Measurements from ENCODE around the gene XBP1. TPM values are rescaled to one million over a fixed set of nuclear protein-coding genes. Genes with fewer than 3 reads are reported as not detected.

The XBP1 gene
- total and polyA plus RNA-seq, 2 of the 4 experiments (the other 2 are of a cell fraction), result 95.0 to 223 TPM

DNA sequence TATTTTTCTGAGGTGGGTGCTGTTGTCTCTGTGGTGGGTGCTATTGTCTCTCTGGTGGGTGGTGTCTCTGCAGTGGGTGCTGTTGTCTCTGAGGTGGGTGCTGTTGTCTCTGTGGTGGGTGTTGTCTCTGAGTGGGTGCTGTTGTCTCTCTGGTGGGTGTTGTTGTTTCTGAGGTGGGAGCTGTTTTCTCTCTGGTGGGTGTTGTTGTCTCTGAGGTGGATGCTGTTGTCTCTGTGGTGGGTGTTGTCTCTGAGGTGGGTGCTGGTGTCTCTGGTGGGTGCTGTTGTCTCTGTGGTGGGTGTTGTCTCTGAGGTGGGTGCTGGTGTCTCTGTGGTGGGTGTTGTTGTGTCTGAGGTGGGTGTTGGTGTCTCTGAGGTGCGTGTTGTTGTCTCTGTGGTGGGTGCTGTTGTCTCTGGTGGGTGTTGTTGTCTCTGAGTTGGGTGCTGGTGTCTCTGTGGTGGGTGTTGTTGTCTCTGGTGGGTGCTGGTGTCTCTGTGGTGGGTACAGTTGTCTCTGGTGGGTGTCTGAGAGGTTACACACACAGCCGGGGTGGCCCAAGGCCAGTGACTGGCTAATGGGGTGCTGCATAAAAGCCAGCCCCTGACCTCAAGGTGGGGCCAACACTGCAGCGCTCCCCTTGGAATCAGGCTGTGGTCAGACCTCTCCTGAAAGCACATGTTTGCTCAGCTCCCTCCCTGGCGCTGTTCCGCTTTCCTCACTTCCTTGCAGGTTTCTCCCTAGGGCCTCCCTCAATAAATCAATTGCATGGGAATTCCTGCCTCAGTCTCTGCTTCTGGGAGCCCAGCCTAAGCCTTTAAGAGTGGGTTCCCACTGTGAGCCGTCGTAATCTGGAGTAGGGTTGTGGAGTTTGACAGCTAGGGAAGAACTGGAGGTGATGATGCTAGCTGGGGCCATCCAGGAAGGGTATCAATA lies 31.0 kb upstream of the XBP1 start:
- Histone ChIP-seq H2BK120ac (ENCODE audit: low read depth, low read length) (no peak overlapping the region), H3K27me3 (ENCODE audit: control insufficient read depth, insufficient read depth, low read length) (no peaks in the 10 kb centered on the region), H3K9me1 (ENCODE audit: insufficient read depth, low read length) (no peaks in the 10 kb centered on the region), H2BK20ac (ENCODE audit: low read depth, low read length) (no peak overlapping the region), H3K4me1 (ENCODE audit: control insufficient read depth, insufficient read depth, low read length) (no peaks in the 10 kb centered on the region), H3K9ac (ENCODE audit: low read depth, low read length) (no peak overlapping the region), H3K36me3 (ENCODE audit: control insufficient read depth, insufficient read depth, low read length) (no peaks in the 10 kb centered on the region), H4K20me1 (ENCODE audit: insufficient read depth, low read length) (peaks cover 7% of the 10 kb centered on the region; the same call in 1 of the 2 replicates), H2AFZ (replicated peaks; ENCODE audit: low read length, poor library complexity) (no peak overlapping the region), H3K18ac (ENCODE audit: low read depth, low read length) (no peak overlapping the region), H3K4me2 (ENCODE audit: low read depth, low read length) (no peak overlapping the region), H2BK15ac (ENCODE audit: low read depth, low read length) (no peak overlapping the region), H3K4ac (ENCODE audit: low read depth, low read length) (no peak overlapping the region), H4K5ac (ENCODE audit: low read depth, low read length) (no peak overlapping the region), H3K9me3 (ENCODE audit: control insufficient read depth, insufficient read depth, low read length) (no peaks in the 10 kb centered on the region), H2BK5ac (ENCODE audit: low read depth, low read length, poor library complexity, severe bottlenecking) (no peak overlapping the region), H4K91ac (ENCODE audit: insufficient read depth, low read depth, low read length) (no peak overlapping the region), H3K27ac (ENCODE audit: insufficient read depth, low read length) (no peak overlapping the region), H2AK5ac (ENCODE audit: low read depth, low read length) (no peak overlapping the region), H4K8ac (ENCODE audit: low read depth in 2 of 2, low read length in 2 of 2) (no peak overlapping the region), H3K23ac (ENCODE audit: low read depth, low read length) (no peak overlapping the region), H3K56ac (ENCODE audit: extremely low read depth, insufficient read depth, low read length) (no peak overlapping the region), H3K14ac (replicated peaks; ENCODE audit: low read depth, low read length) (no peak overlapping the region), H2AK9ac (replicated peaks; ENCODE audit: low read depth, low read length, poor library complexity) (no peak overlapping the region), H3K79me1 (ENCODE audit: low read depth in 1 of 2, low read length in 2 of 2) (no peaks in the 10 kb centered on the region), H3K4me3 (ENCODE audit: insufficient read depth, low read depth, low read length) (no peak overlapping the region)
- BruUV-seq (replicated peaks), result no TSS peak
- TF ChIP-seq, protein P1, sequence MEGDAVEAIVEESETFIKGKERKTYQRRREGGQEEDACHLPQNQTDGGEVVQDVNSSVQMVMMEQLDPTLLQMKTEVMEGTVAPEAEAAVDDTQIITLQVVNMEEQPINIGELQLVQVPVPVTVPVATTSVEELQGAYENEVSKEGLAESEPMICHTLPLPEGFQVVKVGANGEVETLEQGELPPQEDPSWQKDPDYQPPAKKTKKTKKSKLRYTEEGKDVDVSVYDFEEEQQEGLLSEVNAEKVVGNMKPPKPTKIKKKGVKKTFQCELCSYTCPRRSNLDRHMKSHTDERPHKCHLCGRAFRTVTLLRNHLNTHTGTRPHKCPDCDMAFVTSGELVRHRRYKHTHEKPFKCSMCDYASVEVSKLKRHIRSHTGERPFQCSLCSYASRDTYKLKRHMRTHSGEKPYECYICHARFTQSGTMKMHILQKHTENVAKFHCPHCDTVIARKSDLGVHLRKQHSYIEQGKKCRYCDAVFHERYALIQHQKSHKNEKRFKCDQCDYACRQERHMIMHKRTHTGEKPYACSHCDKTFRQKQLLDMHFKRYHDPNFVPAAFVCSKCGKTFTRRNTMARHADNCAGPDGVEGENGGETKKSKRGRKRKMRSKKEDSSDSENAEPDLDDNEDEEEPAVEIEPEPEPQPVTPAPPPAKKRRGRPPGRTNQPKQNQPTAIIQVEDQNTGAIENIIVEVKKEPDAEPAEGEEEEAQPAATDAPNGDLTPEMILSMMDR (conservative IDR thresholded peaks at IDR 0.05; ENCODE audit: low read depth, low read length), result no peak
- TF ChIP-seq MAZ (IDR thresholded peaks at IDR 0.05; ENCODE audit: borderline replicate concordance, low read depth, low read length) (no peak), NFE2L2 (IDR thresholded peaks at IDR 0.05; ENCODE audit: low read depth, low read length) (no peak), SMC3 (IDR thresholded peaks at IDR 0.05; ENCODE audit: low read depth, low read length) (no peak), POLR2A (IDR thresholded peaks at IDR 0.05; ENCODE audit: low read depth, low read length) (no peak), RCOR1 (IDR thresholded peaks at IDR 0.05; ENCODE audit: insufficient replicate concordance, low read length) (no peak), CHD1 (IDR thresholded peaks at IDR 0.05; ENCODE audit: low read depth, low read length) (no peak)
- TF ChIP-seq, protein P2, sequence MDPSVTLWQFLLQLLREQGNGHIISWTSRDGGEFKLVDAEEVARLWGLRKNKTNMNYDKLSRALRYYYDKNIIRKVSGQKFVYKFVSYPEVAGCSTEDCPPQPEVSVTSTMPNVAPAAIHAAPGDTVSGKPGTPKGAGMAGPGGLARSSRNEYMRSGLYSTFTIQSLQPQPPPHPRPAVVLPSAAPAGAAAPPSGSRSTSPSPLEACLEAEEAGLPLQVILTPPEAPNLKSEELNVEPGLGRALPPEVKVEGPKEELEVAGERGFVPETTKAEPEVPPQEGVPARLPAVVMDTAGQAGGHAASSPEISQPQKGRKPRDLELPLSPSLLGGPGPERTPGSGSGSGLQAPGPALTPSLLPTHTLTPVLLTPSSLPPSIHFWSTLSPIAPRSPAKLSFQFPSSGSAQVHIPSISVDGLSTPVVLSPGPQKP (IDR thresholded peaks at IDR 0.05; ENCODE audit: borderline replicate concordance, low read depth, low read length), result no peak
- TF ChIP-seq, protein P3, sequence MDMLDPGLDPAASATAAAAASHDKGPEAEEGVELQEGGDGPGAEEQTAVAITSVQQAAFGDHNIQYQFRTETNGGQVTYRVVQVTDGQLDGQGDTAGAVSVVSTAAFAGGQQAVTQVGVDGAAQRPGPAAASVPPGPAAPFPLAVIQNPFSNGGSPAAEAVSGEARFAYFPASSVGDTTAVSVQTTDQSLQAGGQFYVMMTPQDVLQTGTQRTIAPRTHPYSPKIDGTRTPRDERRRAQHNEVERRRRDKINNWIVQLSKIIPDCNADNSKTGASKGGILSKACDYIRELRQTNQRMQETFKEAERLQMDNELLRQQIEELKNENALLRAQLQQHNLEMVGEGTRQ (IDR thresholded peaks at IDR 0.05; ENCODE audit: low read depth, low read length), result no peak
- ChIA-PET CTCF (no interaction called here), POLR2A (ENCODE audit: unreplicated experiment) (no interaction called here)
- intact Hi-C loops (cut with micrococcal nuclease), result no loop called here
- DNase-seq (no peak), ATAC-seq (ENCODE audit: low read depth) (no peak)
- dilution Hi-C loops (cut with HindIII; ENCODE audit: low sequenced_read_pairs, unreplicated experiment), result no loop called here
- 67% methylated on average over 1 of the region's 7 CpGs; no CpG with 5 or more reads in 1 of the 2 experiments for WGBS, 2 experiments (ENCODE audit: extremely low coverage in 2 of 2, insufficient read length in 1 of 2)
- in situ Hi-C loops (cut with MboI; ENCODE audit: low sequenced_read_pairs), result loop anchor here (10.0 kb wide), 1 partner anchor 777 kb away; no protein-coding TSS in a partner anchor
